CD4-positive, alpha-beta T cell treated with Interleukin-15 for 1 hour (primary cell): ENCODE measurements around the gene RFLNA.
"Not testable (repeated sequence)": the region's sequence is repeated elsewhere in the genome, so short reads cannot be mapped to it uniquely, and the experiment has no call there.

ENCODE experiments used
- DNase-seq: peaks from one replicate; pipeline ENCODE4 v3.0.0-alpha.2; 2020

Gene RFLNA

GRCh38 chr12:124283326-124283725 lies 11.6 kb upstream of the RFLNA start:
- DNase-seq = no peak

GRCh38 chr12:124284368-124284767 lies 10.5 kb upstream of the RFLNA start:
- DNase-seq = no peak

- DNase-seq = no peak
Measured at GRCh38 chr12:124286414-124286813, 8.5 kb upstream of the RFLNA start.

- no peak for DNase-seq
Measured at GRCh38 chr12:124286971-124287370, 7.9 kb upstream of the RFLNA start.

GRCh38 chr12:124289634-124290600 lies 5.0 kb upstream of the RFLNA start:
- DNase-seq = no peak

- DNase-seq = no peak
Measured at GRCh38 chr12:124292385-124292784, 2.5 kb upstream of the RFLNA start.

- DNase-seq = no peak
Measured at GRCh38 chr12:124293286-124294003, 1.4 kb upstream of the RFLNA start.

- DNase-seq = no peak
Measured at GRCh38 chr12:124295431-124296058, 652 bp downstream of the RFLNA start.

- no peak for DNase-seq
Measured at GRCh38 chr12:124296295-124296915, 1.5 kb downstream of the RFLNA start.

- DNase-seq = no peak
Measured at GRCh38 chr12:124296916-124297351, 2.0 kb downstream of the RFLNA start.

GRCh38 chr12:124297389-124297788 lies 2.5 kb downstream of the RFLNA start:
- DNase-seq = no peak

- no peak for DNase-seq
Measured at GRCh38 chr12:124297856-124298255, 3.0 kb downstream of the RFLNA start.

GRCh38 chr12:124298685-124299410 lies 4.0 kb downstream of the RFLNA start:
- DNase-seq = no peak

GRCh38 chr12:124299628-124300388 lies 4.9 kb downstream of the RFLNA start:
- no peak for DNase-seq

- not testable (repeated sequence) for DNase-seq
Measured at GRCh38 chr12:124300657-124301056, 5.8 kb downstream of the RFLNA start.

GRCh38 chr12:124301084-124301654 lies 6.3 kb downstream of the RFLNA start:
- DNase-seq = no peak

GRCh38 chr12:124302241-124302806 lies 7.4 kb downstream of the RFLNA start:
- no peak for DNase-seq

- DNase-seq = no peak
Measured at GRCh38 chr12:124302807-124303578, 8.1 kb downstream of the RFLNA start.

GRCh38 chr12:124303579-124304313 lies 8.9 kb downstream of the RFLNA start:
- no peak for DNase-seq
